HG03378 (cell line): ENCODE data around the gene GUCY1A1.

ENCODE experiments used
- ATAC-seq: cut with Tn5 transposase; IDR thresholded peaks from one replicate; pipeline ENCODE4 v1.9.1; 2021; ENCODE audit warnings: mild to moderate bottlenecking, moderate library complexity; ENCODE audit not compliant: unreplicated experiment

Gene GUCY1A1

GRCh38 chr4:155724731-155725130 is 58.1 kb downstream of the GUCY1A1 start:
- ATAC-seq = no peak

DNA sequence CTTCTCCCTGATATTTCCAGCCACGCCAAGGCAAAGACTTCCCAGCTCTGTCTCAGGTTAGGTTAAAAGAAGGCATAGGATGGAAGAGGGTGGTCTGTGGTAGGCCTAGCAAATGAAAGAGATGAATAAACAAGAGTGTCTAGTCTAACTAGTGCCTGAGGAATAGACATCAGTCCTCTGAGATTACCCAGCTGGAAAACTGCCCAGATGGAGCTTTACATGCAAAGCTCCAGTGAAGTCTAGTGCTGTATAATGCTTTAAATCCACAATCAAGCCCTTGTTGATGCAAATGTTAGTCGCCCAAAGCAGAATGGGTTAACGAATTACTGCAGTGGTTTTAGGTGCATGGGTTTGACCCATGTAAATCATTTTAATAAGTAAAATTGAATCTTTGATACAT is 67.4 kb downstream of the GUCY1A1 start:
- ATAC-seq = no peak

DNA sequence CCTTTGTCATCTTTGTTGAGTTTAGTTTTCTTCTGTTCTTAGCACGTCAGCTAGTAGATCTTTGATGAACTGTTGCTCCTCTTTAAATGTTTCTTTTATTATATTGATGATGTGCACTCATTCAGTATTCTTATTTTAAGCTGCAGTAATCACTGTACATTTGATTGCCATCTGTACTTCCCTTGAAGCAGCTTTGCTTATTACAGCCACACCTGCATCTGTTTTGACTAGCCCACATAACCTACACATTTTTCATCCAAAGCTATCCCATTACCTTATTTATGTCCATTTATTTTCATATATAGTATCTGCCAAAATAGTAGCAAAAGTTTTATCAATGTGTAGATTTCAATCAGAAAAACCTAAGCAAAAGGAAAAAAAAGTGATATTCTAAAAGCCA is 68.3 kb downstream of the GUCY1A1 start:
- no peak for ATAC-seq

GRCh38 chr4:155735496-155735895 is 68.8 kb downstream of the GUCY1A1 start:
- no peak for ATAC-seq

DNA sequence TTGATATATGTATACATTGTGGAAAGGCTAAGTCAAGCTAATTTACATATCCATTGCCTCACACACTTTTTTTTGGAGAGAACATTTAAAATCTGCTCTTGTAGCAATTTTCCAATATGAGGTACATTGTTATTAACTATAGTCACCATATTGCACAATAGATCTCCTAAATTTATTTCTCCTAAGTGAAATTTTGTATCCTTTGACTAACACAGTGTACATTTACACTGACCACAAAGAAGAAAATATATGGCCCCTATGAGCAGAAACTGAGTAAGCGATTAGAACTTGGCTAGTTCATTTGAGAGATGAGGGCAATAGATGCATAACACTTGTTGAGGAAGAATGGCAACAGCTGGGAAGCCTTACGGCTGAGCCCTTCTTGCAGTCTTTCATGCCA is 71.9 kb downstream of the GUCY1A1 start:
- ATAC-seq = no peak

GRCh38 chr4:155741546-155741945 is 74.9 kb downstream of the GUCY1A1 start:
- no peak for ATAC-seq

GRCh38 chr4:155742310-155743015 is 75.8 kb downstream of the GUCY1A1 start:
- no peak for ATAC-seq

DNA sequence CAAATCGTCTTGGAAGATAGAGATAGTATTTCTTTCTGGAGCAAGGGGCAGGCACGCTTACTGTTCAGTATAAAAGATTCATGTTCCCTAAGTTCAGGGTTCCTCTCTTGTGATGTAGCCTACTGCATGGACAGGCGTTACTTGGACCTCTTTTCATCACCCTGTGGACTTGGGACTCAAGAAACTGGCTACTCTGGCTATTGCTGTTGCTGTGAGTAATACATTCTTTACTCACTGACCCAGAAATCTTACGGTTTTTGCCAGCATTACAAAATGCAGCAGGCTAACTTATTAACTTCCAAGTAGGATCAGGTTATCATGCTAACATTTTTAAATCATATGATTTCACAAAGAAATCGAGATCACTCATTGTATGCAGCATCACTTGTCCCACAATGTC is 79.3 kb downstream of the GUCY1A1 start:
- ATAC-seq = no peak

GRCh38 chr4:155748039-155748438 is 81.4 kb downstream of the GUCY1A1 start:
- no peak for ATAC-seq

GRCh38 chr4:155749041-155749440 is 82.4 kb downstream of the GUCY1A1 start:
- no peak for ATAC-seq

DNA sequence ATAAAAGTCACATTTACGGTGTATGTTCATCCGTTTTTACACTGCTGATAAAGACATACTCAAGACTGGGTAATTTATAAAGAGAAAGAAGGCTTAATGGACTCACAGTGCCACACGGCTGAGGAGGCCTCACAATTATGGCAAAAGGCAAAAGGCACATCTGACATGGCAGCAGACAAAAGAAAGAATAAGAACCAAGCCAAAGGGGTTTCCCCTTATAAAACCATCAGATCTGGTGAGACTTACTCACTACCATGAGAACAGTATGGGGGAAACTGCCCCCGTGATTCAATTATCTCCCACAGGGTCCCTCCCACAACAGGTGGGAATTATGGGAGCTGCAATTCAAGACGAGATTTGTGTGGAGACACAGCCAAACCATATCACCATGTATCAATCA is 84.9 kb downstream of the GUCY1A1 start:
- no peak for ATAC-seq

DNA sequence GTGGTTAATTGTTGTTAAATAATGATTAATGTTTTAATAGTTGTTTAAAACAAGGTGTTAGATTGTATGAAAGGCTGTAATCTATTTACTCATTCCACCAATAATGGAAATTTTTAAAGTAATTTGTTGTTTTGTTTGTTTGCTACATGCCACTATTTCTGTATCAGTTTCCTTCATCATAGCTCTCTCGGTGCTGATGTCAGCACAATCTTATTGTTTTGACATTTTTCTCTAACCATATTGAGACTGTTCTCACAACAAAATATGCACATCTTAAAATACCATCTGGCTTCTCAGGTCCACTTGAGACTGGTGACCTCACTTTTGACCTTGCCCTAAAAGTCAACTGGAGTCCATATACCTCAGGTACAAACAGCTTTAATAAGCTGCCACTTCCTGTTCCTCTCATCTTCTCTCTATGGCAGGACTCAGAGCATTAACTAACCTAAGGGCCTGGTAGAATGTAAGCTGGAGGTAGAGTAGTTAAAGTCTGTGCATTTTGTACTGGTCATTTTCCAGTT is 91.2 kb downstream of the GUCY1A1 start:
- no peak for ATAC-seq

DNA sequence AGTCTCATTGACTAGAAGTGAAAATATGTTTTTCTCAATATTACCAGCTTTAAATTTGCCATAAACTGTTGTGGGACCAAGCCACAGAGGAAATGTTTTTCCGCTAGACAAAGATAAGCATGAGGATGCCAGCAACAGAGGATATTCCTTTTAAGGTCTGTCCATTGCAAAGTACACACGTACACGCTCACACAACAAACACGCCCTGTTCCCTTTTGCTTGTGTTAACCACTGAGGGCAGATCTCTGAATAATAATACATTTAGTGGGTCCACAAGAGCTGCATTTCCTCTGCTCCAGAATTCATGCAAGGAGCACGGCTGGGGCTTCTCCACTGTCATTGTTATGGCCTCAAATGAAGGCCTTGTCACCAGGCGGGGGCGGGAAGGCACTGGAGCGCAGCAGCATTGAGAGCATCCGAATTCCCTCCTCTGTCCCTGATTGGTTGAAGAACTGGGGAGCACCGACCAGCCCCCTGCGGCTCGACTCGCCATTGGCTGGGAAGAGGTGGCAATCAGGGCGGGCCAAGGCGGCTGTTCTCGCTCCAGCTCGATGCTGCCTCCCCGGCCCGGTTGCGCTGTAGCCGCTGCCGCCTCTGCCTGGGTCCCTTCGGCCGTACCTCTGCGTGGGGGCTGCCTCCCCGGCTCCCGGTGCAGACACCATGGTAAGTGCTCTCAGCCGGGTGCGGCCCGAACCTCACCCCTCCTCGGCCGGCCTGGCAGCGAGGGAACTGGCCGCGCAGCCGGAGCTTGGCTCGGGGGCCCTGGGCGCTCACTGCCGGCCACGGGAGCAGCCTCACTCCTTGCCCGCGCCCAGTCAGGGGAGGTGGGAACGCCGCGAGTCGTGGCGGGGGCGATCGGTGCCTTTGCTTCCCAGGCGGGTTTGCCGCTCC is 92.1 kb downstream of the GUCY1A1 start, which contains the start of gene GUCY1B1:
Gene GUCY1B1 (plus strand): TSS at position 541 of the 891 bp plus-strand sequence. CDS start 120 bp downstream, at position 661.
- peak; percentile 99 for ATAC-seq

DNA sequence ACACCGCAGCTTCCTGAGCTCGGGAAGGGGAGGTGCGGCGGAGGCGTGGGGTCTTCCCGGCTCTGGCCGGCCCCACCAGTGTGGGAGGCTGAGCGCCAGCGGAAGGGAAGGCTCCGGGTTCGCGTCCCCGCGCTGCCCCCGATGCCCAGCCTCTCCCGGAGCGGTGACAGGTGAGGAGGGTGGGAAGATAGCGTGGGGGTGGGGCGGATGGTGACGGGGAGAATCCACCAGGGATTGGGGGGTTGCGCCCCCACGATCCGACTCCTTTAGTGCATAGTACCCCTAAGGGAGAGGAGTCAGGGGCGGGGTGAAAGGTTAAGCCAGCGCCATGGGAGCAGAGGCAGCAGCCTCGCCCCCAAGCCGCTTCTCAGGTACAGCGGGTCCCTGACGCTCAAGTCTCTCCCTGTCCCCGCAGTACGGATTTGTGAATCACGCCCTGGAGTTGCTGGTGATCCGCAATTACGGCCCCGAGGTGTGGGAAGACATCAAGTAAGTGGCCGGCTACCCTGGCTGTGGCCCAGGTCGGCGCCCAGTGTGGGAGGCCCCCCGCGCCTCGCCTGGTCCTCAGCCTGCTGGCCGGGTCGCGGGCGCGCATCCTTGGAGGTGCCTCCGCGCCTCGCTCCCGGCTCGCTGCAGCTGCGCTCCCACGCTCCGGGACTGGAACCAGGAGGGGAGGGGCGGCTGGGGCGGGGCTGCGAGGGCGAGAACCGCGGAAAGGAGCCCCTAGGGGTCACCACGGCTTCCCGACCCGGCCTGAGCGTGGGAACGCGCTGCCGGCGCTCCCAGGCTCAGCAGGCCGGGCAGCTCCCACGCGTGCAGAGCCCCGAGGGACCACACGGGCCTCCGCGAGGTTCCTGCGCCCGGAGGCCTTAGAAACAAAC is 93.0 kb downstream of the GUCY1A1 start:
- ATAC-seq = peak; percentile 15

DNA sequence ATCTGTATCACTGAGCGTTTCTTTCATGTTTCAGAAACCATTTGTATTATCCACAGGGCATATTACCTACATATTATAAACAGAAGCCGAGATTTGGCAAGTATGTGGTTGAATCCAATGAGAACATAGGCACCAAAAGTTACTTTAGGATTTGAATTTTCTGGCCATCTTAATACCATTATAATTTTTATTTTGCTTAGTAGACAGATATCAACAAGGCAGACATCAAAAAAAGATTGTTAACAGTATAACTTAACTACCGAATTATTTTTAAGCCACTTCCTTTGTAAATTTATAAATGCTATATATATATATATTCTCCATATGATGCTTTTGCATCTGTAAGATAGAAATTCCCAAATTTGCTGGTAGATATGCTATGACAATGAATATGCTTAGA is 94.4 kb downstream of the GUCY1A1 start:
- no peak for ATAC-seq

- no peak for ATAC-seq
These were observed 95.3 kb downstream of the GUCY1A1 start for GRCh38 chr4:155761916-155762315.

GRCh38 chr4:155762334-155762733 is 95.7 kb downstream of the GUCY1A1 start:
- no peak for ATAC-seq

DNA sequence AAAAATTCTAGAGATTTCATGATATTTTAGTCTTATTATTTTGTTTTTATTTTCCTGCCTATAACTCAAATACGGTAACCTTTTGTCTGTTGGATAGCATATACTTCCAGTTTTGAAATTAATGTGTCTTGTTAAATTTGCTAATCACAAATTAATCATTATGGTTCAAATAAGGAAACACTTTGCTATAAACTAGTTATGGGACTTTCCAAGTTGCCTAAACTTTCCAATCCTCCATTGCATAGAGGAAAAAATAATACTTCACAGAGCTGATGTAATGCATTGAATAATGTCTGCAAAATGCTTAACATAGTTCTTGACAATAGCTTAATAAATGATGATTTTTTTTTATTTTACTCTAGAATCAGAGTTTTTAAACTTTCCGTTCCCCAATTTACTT is 96.9 kb downstream of the GUCY1A1 start:
- no peak for ATAC-seq

DNA sequence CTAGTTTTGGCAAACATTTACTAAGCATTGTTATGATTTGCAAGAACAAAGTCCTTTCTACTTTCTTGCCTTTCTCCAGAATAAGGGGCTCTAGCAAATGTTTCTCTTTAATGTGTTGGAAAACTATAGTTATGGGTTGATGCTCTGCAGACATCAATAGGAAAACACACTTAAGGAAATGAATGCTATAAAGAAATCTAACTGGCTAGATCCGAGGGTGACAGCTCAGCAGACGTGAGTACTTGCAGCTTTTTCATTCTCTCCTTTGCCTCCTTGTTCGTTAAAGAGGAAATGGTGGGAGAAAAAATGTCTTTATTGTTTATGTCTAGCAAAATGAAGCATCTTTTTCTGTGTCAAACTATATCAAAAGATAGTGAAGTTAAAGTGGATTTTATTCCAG is 98.5 kb downstream of the GUCY1A1 start:
- no peak for ATAC-seq

DNA sequence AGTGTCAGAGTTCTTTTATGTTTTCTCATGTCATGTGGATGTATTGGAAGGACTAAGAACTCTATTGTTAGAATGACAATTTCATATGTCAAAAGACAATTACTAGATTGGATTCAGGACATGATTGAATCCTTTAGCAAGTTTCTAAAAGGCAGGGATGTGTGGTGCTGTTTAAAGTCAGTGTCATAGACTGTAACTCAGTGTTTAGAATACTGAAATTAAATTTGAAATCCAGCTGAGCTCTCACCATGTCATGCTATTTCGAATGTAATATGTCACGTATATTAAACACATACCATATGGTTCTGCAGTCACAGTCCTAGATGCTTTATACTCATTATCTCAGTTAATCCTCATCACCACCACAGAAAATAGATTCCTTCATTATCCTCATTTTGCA is 100.0 kb downstream of the GUCY1A1 start:
- ATAC-seq = no peak

GRCh38 chr4:155768370-155768769 is 101.7 kb downstream of the GUCY1A1 start:
- ATAC-seq = no peak
